Heart right ventricle (tissue), 16 donors: ENCODE data around the gene BHLHA15. TPM values are rescaled to one million over a fixed set of nuclear protein-coding genes. Genes with fewer than 3 reads are reported as not detected.

ENCODE experiments used
- ATAC-seq, 8 donors: fragments of 200-7000 bp; cut with Tn5 transposase; one replicate each; pipeline ENCODE4 v1.9.1; 2020; ENCODE audit warnings: mild to moderate bottlenecking in 8 of 8, moderate library complexity in 8 of 8, moderate number of reproducible peaks in 1 of 8
- DNase-seq, 2 donors: peaks; one replicate each; pipeline ENCODE4 v3.0.0-alpha.2; 2020
- H3K27ac ChIP-seq, 10 donors: fragments of 200-600 bp; sonication (generic) in 2 of 10; one replicate each; pipeline versions ENCODE4 v1.5.0 to v1.8.0; 2020 to 2022; ENCODE audit warnings: mild to moderate bottlenecking in 3 of 10
- H3K27me3 ChIP-seq, 7 donors: fragments of 200-600 bp; one replicate each; pipeline ENCODE4 v1.8.0; 2021 to 2022; ENCODE audit warnings: mild to moderate bottlenecking in 2 of 7
- H3K36me3 ChIP-seq, 9 donors: fragments of 200-600 bp; sonication (generic) in 1 of 9; one replicate each; pipeline versions ENCODE4 v1.5.0 to v1.8.0; 2020 to 2022; ENCODE audit warnings: mild to moderate bottlenecking in 2 of 9
- H3K4me1 ChIP-seq, 9 donors: fragments of 200-600 bp; sonication (generic) in 1 of 9; one replicate each; pipeline versions ENCODE4 v1.5.0 to v1.8.0; 2020 to 2022; ENCODE audit warnings: mild to moderate bottlenecking in 4 of 9
- H3K4me3 ChIP-seq, 10 donors: fragments of 200-600 bp; sonication (generic) in 2 of 10; one replicate each; pipeline versions ENCODE4 v1.5.0 to v1.8.0; 2020 to 2022; ENCODE audit warnings: mild to moderate bottlenecking in 7 of 10, moderate library complexity in 2 of 10
- H3K9me3 ChIP-seq, 11 donors: fragments of 200-600 bp in 10 of 11; sonication (generic) in 2 of 11; one replicate each; pipeline versions ENCODE4 v1.5.0 to v1.8.0; 2013 to 2022; ENCODE audit warnings: mild to moderate bottlenecking in 2 of 11, control low read depth in 1 of 11, moderate library complexity in 1 of 11
- CTCF ChIP-seq, 9 donors: fragments of 200-600 bp; sonication (generic) in 2 of 9; IDR thresholded peaks; one replicate each; pipeline versions ENCODE4 v1.5.0 to v1.8.0; 2021 to 2022; ENCODE audit warnings: antibody characterized with exemption in 9 of 9, mild to moderate bottlenecking in 5 of 9, moderate library complexity in 1 of 9
- WGBS, 2 donors: extraction: QIAGEN DNeasy Blood & Tissue Kit; methylation state at CpG; one replicate each; pipeline ENCODE4 v1.1.7; 2013; ENCODE audit warnings: inconsistent platforms in 1 of 2; 5-methylcytosine and 5-hydroxymethylcytosine counted together
- intact Hi-C, 10 donors: fragments of 100-400 bp; cut with DNase I; formaldehyde crosslinking; loops; one replicate each; pipeline versions ENCODE4 v1.11.1 to v1.14.2; 2022
- polyA plus RNA-seq, 2 donors: library from polyadenylated mRNA; stranded (reverse); fragments of 200-250 nt; gene quantifications; one replicate each; pipeline ENCODE4 v1.2.3, GENCODE V29; 2013
- total RNA-seq, 10 donors: library from RNA; stranded (reverse); fragmentation: NEBNext Ultra II Directional in 3 of 10; extraction: Animal tissue kit (Norgen Biotek cat#: 25700) in 3 of 10; gene quantifications; one replicate each; pipeline versions ENCODE4 v1.2.1 to v1.2.4, GENCODE V29; 2021 to 2023
- donor health status: Arrhythmogenic right ventricular cardiomyopathy.
- donor health status: ischemic (EF 13 %, LVEDD 7.1; RV severe dilation, severe dysfunction).
- donor health status: healthy with polysubstance abuse.
- donor health status: DM: no; HTN: yes; CAD: no.
- donor health status: DM: no; HTN: no; CAD: no.
- donor health status: ischemic (EF 25% LVEDD 6.9; RV normal size, moderate dysfunction).
- donor health status: ischemic (EF 25% LVEDD 5.7; RV mildly dilated, moderate dysfunction).
- donor health status: healthy.
- donor health status: DM: yes; HTN: yes; CAD: no.
- donor health status: Ischemic cardiomyopathy.
- donor health status: ischemic (EF 35%, LVEDD 5.7; RV mildly dilated, moderate dysfunction).
- donor health status: nonischemic (EF 11% LVEDD 7.7; RV severe dilation, severe dysfunction).
- donor health status: DM: yes; HTN: yes; CAD: no.
- donor health status: PGD.
- donor health status: ischemic (EF 29% LVEDD 5.4; RV normal size, mild dysfunction).
- donor health status: nonischemic (EF 23%, LVEDD 6.1; RV moderate dilation, normal function).

The BHLHA15 gene
- total and polyA plus RNA-seq, 12 donors, result 0.06 TPM; not detected in 11

GRCh38 chr7:98225913-98226614 lies 14.8 kb downstream of the BHLHA15 start:
- Histone ChIP-seq H3K9me3 (no peaks in the 10 kb centered on the region), H3K4me1 (no peaks in the 10 kb centered on the region), H3K27ac (no peak overlapping the region), H3K36me3 (peaks cover 0 to 96% (median 34%) of the 10 kb centered on the region in 9 donors), H3K4me3 (no peak overlapping the region), H3K27me3 (no peaks in the 10 kb centered on the region)
- DNase-seq, result no peak
- 90 to 94% methylated on average over 16 of the region's 16 CpGs for WGBS, 2 donors
- no peak for ATAC-seq
- intact Hi-C loops, result no loop called here
- TF ChIP-seq CTCF (IDR thresholded peaks at IDR 0.05), result no peak

GRCh38 chr7:98227939-98228338 lies 16.7 kb downstream of the BHLHA15 start:
- Histone ChIP-seq H3K27me3 (no peaks in the 10 kb centered on the region), H3K36me3 (peaks cover 0 to 93% (median 29%) of the 10 kb centered on the region in 9 donors), H3K4me3 (no peak overlapping the region), H3K4me1 (no peaks in the 10 kb centered on the region), H3K9me3 (no peaks in the 10 kb centered on the region), H3K27ac (no peak overlapping the region)
- no peak for DNase-seq
- TF ChIP-seq CTCF (IDR thresholded peaks at IDR 0.05), result no peak
- ATAC-seq, result no peak
- intact Hi-C loops, result no loop called here
- 78 to 89% methylated on average over 18 of the region's 18 CpGs for WGBS, 2 donors

DNA sequence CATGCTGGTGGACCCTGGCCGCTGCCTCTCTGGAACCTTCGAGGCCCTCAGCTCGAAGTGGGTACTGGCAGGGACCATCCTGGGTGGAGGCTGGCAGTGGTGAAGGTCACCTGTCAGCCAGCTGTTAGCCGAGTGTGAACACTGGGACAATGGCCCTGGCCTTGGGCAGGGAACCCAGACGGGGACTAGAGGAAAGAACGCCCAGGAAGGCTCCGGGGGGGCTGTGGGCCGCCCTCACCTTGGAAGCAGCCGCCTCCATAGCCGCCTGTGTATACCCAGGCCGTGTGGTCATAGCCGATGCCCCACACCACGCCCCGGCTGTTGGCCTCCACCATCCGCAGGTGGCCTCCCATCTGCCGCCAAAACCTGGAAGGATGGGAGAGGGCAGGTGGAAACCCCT lies 17.6 kb downstream of the BHLHA15 start:
- Histone ChIP-seq H3K4me1 (no peaks in the 10 kb centered on the region), H3K27ac (no peak overlapping the region), H3K4me3 (no peak overlapping the region), H3K9me3 (no peaks in the 10 kb centered on the region), H3K36me3 (peaks cover 0 to 93% (median 29%) of the 10 kb centered on the region in 9 donors), H3K27me3 (no peaks in the 10 kb centered on the region)
- TF ChIP-seq CTCF (IDR thresholded peaks at IDR 0.05), result no peak
- DNase-seq (no peak), ATAC-seq (no peak)
- WGBS, 2 donors, result 89 to 93% methylated on average over 16 of the region's 16 CpGs
- intact Hi-C loops, result no loop called here

GRCh38 chr7:98229441-98229840 lies 18.2 kb downstream of the BHLHA15 start:
- H3K27me3 ChIP-seq, result no peaks in the 10 kb centered on the region
- no peaks in the 10 kb centered on the region for H3K4me1 ChIP-seq
- no peaks in the 10 kb centered on the region for H3K9me3 ChIP-seq
- DNase-seq (no peak), ATAC-seq (no peak)
- H3K36me3 ChIP-seq, result peaks cover 0 to 94% (median 29%) of the 10 kb centered on the region in 9 donors
- no peak overlapping the region for H3K27ac ChIP-seq
- no peak for TF ChIP-seq CTCF (IDR thresholded peaks at IDR 0.05)
- H3K4me3 ChIP-seq, result no peak overlapping the region
- WGBS, 2 donors, result 87 to 89% methylated on average over 11 of the region's 11 CpGs
- intact Hi-C loops, result no loop called here
